Measurements from ENCODE around the gene CERS6. TPM values are rescaled to one million over a fixed set of nuclear protein-coding genes. Genes with fewer than 3 reads are reported as not detected.

The CERS6 gene
- total RNA-seq, 1 donor from 2014 or later, result 30.9 TPM

DNA sequence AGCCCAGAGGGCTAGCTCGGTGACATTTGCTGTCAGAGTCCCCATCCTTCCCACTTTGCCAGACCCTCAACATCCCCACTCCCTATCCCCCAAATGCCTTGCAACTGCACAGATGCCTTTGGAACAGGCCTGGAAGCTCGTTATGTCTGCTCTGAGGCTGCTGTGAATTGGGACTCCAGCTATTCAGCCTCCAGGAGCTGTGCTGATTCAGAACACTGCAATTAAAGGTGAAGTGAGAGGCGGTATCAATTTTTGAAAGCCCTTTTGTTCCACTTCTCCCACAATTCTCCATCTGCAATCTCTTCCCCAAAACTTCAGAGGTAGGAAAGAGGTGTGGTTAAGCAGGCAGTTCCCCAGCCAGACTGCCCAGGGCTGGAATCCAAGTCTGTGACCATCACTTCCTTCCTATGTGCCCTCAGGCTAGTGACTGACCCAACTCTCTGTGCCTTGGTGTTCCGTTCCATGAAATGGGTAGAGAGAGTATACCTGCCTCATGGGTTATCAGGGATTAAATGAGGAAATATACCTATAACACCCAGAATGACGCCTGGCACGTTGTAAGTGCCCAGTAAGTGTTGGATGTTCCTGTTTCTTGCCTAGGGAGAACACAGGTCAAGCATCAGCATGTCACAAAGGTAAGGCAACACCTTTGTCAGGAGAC is 363.9 kb downstream of the CERS6 start:
- Mint-ChIP-seq H3K4me1 (ENCODE audit: unreplicated experiment) (peaks cover 11% of the 10 kb centered on the region), H3K36me3 (ENCODE audit: unreplicated experiment) (no peaks in the 10 kb centered on the region), H3K27me3 (ENCODE audit: unreplicated experiment) (no peaks in the 10 kb centered on the region), H3K9me3 (ENCODE audit: unreplicated experiment) (no peaks in the 10 kb centered on the region), H3K4me3 (ENCODE audit: unreplicated experiment) (no peak overlapping the region), H3K27ac (ENCODE audit: unreplicated experiment) (no peak overlapping the region)
- TF ChIP-seq, protein P1, sequence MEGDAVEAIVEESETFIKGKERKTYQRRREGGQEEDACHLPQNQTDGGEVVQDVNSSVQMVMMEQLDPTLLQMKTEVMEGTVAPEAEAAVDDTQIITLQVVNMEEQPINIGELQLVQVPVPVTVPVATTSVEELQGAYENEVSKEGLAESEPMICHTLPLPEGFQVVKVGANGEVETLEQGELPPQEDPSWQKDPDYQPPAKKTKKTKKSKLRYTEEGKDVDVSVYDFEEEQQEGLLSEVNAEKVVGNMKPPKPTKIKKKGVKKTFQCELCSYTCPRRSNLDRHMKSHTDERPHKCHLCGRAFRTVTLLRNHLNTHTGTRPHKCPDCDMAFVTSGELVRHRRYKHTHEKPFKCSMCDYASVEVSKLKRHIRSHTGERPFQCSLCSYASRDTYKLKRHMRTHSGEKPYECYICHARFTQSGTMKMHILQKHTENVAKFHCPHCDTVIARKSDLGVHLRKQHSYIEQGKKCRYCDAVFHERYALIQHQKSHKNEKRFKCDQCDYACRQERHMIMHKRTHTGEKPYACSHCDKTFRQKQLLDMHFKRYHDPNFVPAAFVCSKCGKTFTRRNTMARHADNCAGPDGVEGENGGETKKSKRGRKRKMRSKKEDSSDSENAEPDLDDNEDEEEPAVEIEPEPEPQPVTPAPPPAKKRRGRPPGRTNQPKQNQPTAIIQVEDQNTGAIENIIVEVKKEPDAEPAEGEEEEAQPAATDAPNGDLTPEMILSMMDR (IDR thresholded peaks at IDR 0.05), result no peak
- DNase-seq (ENCODE audit: extremely low spot score, unreplicated experiment), result no peak

DNA sequence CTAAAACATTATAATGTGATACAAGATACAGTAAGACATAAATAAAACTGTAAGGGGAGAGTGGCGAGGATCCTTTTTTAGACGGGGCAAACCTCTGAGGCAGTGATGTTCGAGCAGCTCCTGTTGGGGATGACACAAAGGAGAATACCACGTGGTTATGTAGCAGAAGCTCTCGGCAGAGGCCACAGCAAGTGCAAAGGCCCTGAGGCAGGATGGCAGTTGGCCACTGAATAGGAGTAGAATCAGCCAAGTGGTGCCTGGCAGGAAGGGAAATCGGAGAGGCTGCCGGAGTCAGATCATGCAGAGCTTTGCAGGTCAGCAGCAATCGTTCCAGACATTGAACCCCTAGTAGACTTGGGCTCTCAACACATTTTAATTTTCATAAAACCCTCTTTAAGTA is 365.5 kb downstream of the CERS6 start:
- no peak overlapping the region for H3K4me3 Mint-ChIP-seq (ENCODE audit: unreplicated experiment)
- no peaks in the 10 kb centered on the region for H3K9me3 Mint-ChIP-seq (ENCODE audit: unreplicated experiment)
- no peaks in the 10 kb centered on the region for H3K27me3 Mint-ChIP-seq (ENCODE audit: unreplicated experiment)
- TF ChIP-seq, protein P1 (IDR thresholded peaks at IDR 0.05), result no peak
- no peaks in the 10 kb centered on the region for H3K36me3 Mint-ChIP-seq (ENCODE audit: unreplicated experiment)
- peaks cover 17% of the 10 kb centered on the region for H3K4me1 Mint-ChIP-seq (ENCODE audit: unreplicated experiment)
- no peak for DNase-seq (ENCODE audit: extremely low spot score, unreplicated experiment)
- H3K27ac Mint-ChIP-seq (ENCODE audit: unreplicated experiment), result no peak overlapping the region

DNA sequence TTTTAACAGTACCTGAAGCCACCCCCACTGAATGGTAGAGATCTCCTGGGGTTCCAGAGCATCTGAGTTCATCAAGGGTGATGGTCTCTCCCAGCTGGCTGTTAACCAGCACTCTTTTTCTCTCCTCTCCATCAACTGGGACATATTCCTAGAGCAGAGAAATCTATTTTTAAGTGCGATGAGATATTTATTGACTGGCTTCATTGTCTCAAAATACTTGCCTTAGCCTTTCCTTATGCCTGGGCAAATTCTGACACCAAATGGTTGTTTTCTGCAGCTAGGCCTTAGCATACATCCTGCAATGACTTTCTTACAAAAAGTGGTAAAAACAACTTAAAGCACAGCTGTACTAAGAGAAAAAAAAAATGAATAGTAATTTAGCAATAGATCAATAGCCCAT is 365.9 kb downstream of the CERS6 start:
- Mint-ChIP-seq H3K36me3 (ENCODE audit: unreplicated experiment) (no peaks in the 10 kb centered on the region), H3K4me3 (ENCODE audit: unreplicated experiment) (no peak overlapping the region), H3K4me1 (ENCODE audit: unreplicated experiment) (peaks cover 22% of the 10 kb centered on the region), H3K27me3 (ENCODE audit: unreplicated experiment) (no peaks in the 10 kb centered on the region), H3K27ac (ENCODE audit: unreplicated experiment) (no peak overlapping the region), H3K9me3 (ENCODE audit: unreplicated experiment) (no peaks in the 10 kb centered on the region)
- TF ChIP-seq, protein P1 (IDR thresholded peaks at IDR 0.05), result no peak
- DNase-seq (ENCODE audit: extremely low spot score, unreplicated experiment), result no peak

Small RNA genes within 50 kb of the gene (microRNA-seq; reads per million reads assigned to microRNA genes)
- gene MIR4774 (ENCODE audit: unreplicated experiment), result not detected

Other genes starting within 250 kb of the CERS6 start
- 26.9 and 27.8 TPM in 2 replicates for gene STK39, start 208.7 kb upstream of the CERS6 start, total RNA-seq